IMR-90 (cell line): Measurements from ENCODE around the gene TMEM63B. TPM values are rescaled to one million over a fixed set of nuclear protein-coding genes. Genes with fewer than 3 reads are reported as not detected.

Experiments used
- ATAC-seq: fragments of 200-7000 bp; cut with Tn5 transposase; 2 replicates; pipeline ENCODE4 v1.9.1; 2020; ENCODE audit warnings: low read depth, mild to moderate bottlenecking, moderate library complexity
- BruUV-seq: library from RNA; stranded (reverse); fragments of 400-500 nt; replicated peaks from 2 replicates; lab custom pipeline; 2021; lab: Mats Ljungman, UMichigan
- CTCF ChIA-PET: fragments of 300-600 bp; formaldehyde crosslinking; extraction: SDS; loops from one replicate; lab custom pipeline; 2021; ENCODE audit warnings: antibody characterized with exemption; lab: Yijun Ruan, JAX
- POLR2A ChIA-PET: fragments of 300-600 bp; sonication (Branson Sonifier 250); formaldehyde crosslinking; loops from one replicate; lab custom pipeline; 2022; ENCODE audit warnings: antibody characterized with exemption; ENCODE audit not compliant: unreplicated experiment; lab: Charles Lee
- DNase-seq: peaks from one replicate; pipeline ENCODE4 v3.0.0; 2013
- H2AFZ ChIP-seq: replicated peaks from 2 replicates; pipeline ENCODE3; 2013; ENCODE audit warnings: low read length, mild to moderate bottlenecking; ENCODE audit not compliant: poor library complexity
- H2AK5ac ChIP-seq: 2 replicates; pipeline ENCODE4 v1.6.1; 2013; ENCODE audit warnings: low read depth, low read length, inconsistent platforms
- H2AK9ac ChIP-seq: replicated peaks from 2 replicates; pipeline ENCODE3; 2013; ENCODE audit warnings: mild to moderate bottlenecking, low read depth, low read length, moderate library complexity; ENCODE audit not compliant: poor library complexity
- H2BK120ac ChIP-seq: 2 replicates; pipeline ENCODE4 v1.6.1; 2013; ENCODE audit warnings: low read depth, low read length, inconsistent platforms
- H2BK15ac ChIP-seq: 3 replicates; pipeline ENCODE4 v1.6.1; 2013; ENCODE audit warnings: low read depth, low read length, inconsistent platforms
- H2BK20ac ChIP-seq: 2 replicates; pipeline ENCODE4 v1.6.1; 2013; ENCODE audit warnings: low read depth, mild to moderate bottlenecking, inconsistent platforms, low read length, moderate library complexity
- H2BK5ac ChIP-seq: 2 replicates; pipeline ENCODE4 v1.6.1; 2013; ENCODE audit warnings: mild to moderate bottlenecking, low read depth, low read length, inconsistent platforms; ENCODE audit not compliant: poor library complexity, severe bottlenecking
- H3K14ac ChIP-seq: replicated peaks from 2 replicates; pipeline ENCODE4 v1.6.1; 2013; ENCODE audit warnings: low read depth, low read length, inconsistent platforms
- H3K18ac ChIP-seq: 2 replicates; pipeline ENCODE4 v1.6.1; 2013; ENCODE audit warnings: low read depth, low read length, control low read depth
- H3K23ac ChIP-seq: 2 replicates; pipeline ENCODE4 v1.6.1; 2013; ENCODE audit warnings: low read depth, low read length, inconsistent platforms
- H3K27ac ChIP-seq: 2 replicates; pipeline ENCODE4 v1.5.1; 2013; ENCODE audit warnings: mild to moderate bottlenecking, control low read depth, low read length; ENCODE audit not compliant: insufficient read depth
- H3K27me3 ChIP-seq: 2 replicates; pipeline ENCODE4 v1.6.1; 2013; ENCODE audit warnings: low read length; ENCODE audit not compliant: control insufficient read depth, insufficient read depth
- H3K36me3 ChIP-seq: 2 replicates; pipeline ENCODE4 v1.6.1; 2013; ENCODE audit warnings: low read length, mixed read lengths; ENCODE audit not compliant: control insufficient read depth, insufficient read depth
- H3K4ac ChIP-seq: 2 replicates; pipeline ENCODE4 v1.6.1; 2013; ENCODE audit warnings: low read depth, low read length, inconsistent platforms
- H3K4me1 ChIP-seq: 2 replicates; pipeline ENCODE4 v1.6.1; 2013; ENCODE audit warnings: low read length, mixed read lengths; ENCODE audit not compliant: control insufficient read depth, insufficient read depth
- H3K4me2 ChIP-seq: 2 replicates; pipeline ENCODE4 v1.6.1; 2013; ENCODE audit warnings: low read depth, mild to moderate bottlenecking, control low read depth, low read length, moderate library complexity
- H3K4me3 ChIP-seq: 2 replicates; pipeline ENCODE4 v1.5.1; 2013; ENCODE audit warnings: low read depth, mild to moderate bottlenecking, control low read depth, low read length, moderate library complexity; ENCODE audit not compliant: insufficient read depth
- H3K56ac ChIP-seq: 2 replicates; pipeline ENCODE4 v1.6.1; 2013; ENCODE audit warnings: low read length, inconsistent platforms; ENCODE audit not compliant: insufficient read depth; ENCODE audit errors: extremely low read depth
- H3K79me1 ChIP-seq, 2 experiments: 2 replicates each; pipeline ENCODE4 v1.6.1; 2013; ENCODE audit warnings: low read length in 2 of 2, inconsistent platforms in 1 of 2, low read depth in 1 of 2
- H3K9ac ChIP-seq: 2 replicates; pipeline ENCODE4 v1.6.1; 2013; ENCODE audit warnings: low read depth, low read length, control low read depth
- H3K9me1 ChIP-seq: 2 replicates; pipeline ENCODE4 v1.6.1; 2013; ENCODE audit warnings: low read length, inconsistent platforms; ENCODE audit not compliant: insufficient read depth
- H3K9me3 ChIP-seq: 2 replicates; pipeline ENCODE4 v1.6.1; 2013; ENCODE audit warnings: low read length; ENCODE audit not compliant: control insufficient read depth, insufficient read depth
- H4K20me1 ChIP-seq: 2 replicates; pipeline ENCODE4 v1.6.1; 2013; ENCODE audit warnings: low read length, inconsistent platforms; ENCODE audit not compliant: insufficient read depth
- H4K5ac ChIP-seq: 2 replicates; pipeline ENCODE4 v1.6.1; 2013; ENCODE audit warnings: mild to moderate bottlenecking, low read depth, low read length, control low read depth
- H4K8ac ChIP-seq, 2 experiments: 2 replicates each; pipeline ENCODE4 v1.6.1; 2013; ENCODE audit warnings: low read depth in 2 of 2, low read length in 2 of 2, control low read depth in 1 of 2, inconsistent platforms in 1 of 2
- H4K91ac ChIP-seq: 2 replicates; pipeline ENCODE4 v1.6.1; 2013; ENCODE audit warnings: low read depth, low read length, inconsistent platforms; ENCODE audit not compliant: insufficient read depth
- BHLHE40 ChIP-seq: fragments of 150-350 bp; IDR thresholded peaks from 2 replicates; pipeline ENCODE4 v1.6.1; 2016; ENCODE audit warnings: mild to moderate bottlenecking, low read depth, low read length
- CEBPB ChIP-seq: IDR thresholded peaks from 2 replicates; pipeline ENCODE4 v1.6.1; 2012; ENCODE audit warnings: low read depth, low read length, improper control_type of control experiment
- CHD1 ChIP-seq: IDR thresholded peaks from 2 replicates; pipeline ENCODE4 v1.6.1; 2012; ENCODE audit warnings: low read depth, low read length, improper control_type of control experiment
- FOS ChIP-seq: fragments of 150-350 bp; IDR thresholded peaks from 2 replicates; pipeline ENCODE4 v1.6.1; 2016; ENCODE audit warnings: low read depth, low read length
- MAFK ChIP-seq: IDR thresholded peaks from 2 replicates; pipeline ENCODE4 v1.6.1; 2012; ENCODE audit warnings: low read depth, low read length, improper control_type of control experiment
- MAZ ChIP-seq: IDR thresholded peaks from 2 replicates; pipeline ENCODE4 v1.6.1; 2012; ENCODE audit warnings: low read depth, mild to moderate bottlenecking, low read length, improper control_type of control experiment, moderate library complexity, borderline replicate concordance
- MXI1 ChIP-seq: IDR thresholded peaks from 2 replicates; pipeline ENCODE4 v1.6.1; 2012; ENCODE audit warnings: low read depth, mild to moderate bottlenecking, low read length, moderate library complexity, borderline replicate concordance
- NFE2L2 ChIP-seq: fragments of 150-350 bp; IDR thresholded peaks from 2 replicates; pipeline ENCODE4 v1.6.1; 2016; ENCODE audit warnings: low read depth, mild to moderate bottlenecking, low read length
- POLR2A ChIP-seq: IDR thresholded peaks from 2 replicates; pipeline ENCODE4 v1.6.1; 2012; ENCODE audit warnings: mild to moderate bottlenecking, low read depth, low read length
- RAD21 ChIP-seq: IDR thresholded peaks from 2 replicates; pipeline ENCODE4 v1.6.1; 2012; ENCODE audit warnings: low read length, improper control_type of control experiment
- RCOR1 ChIP-seq: IDR thresholded peaks from 2 replicates; pipeline ENCODE4 v1.6.1; 2012; ENCODE audit warnings: mild to moderate bottlenecking, low read length, improper control_type of control experiment; ENCODE audit not compliant: insufficient replicate concordance
- RFX5 ChIP-seq: IDR thresholded peaks from 2 replicates; pipeline ENCODE4 v1.8.0; 2012; ENCODE audit warnings: low read depth, mild to moderate bottlenecking, low read length, moderate library complexity
- SMC3 ChIP-seq: fragments of 150-350 bp; IDR thresholded peaks from 2 replicates; pipeline ENCODE4 v1.6.1; 2016; ENCODE audit warnings: low read depth, mild to moderate bottlenecking, antibody characterized with exemption, low read length, moderate library complexity
- USF2 ChIP-seq: fragments of 150-350 bp; IDR thresholded peaks from 2 replicates; pipeline ENCODE4 v1.6.1; 2017; ENCODE audit warnings: mild to moderate bottlenecking, antibody characterized with exemption, low read length, low read depth
- WGBS, 2 experiments: methylation state at CpG; one replicate each; pipeline versions ENCODE4 v1.1.5 to v1.1.7; 2013; ENCODE audit warnings: missing lambda C conversion rate in 2 of 2; ENCODE audit not compliant: insufficient read length in 1 of 2; ENCODE audit errors: extremely low coverage in 2 of 2; 5-methylcytosine and 5-hydroxymethylcytosine counted together
- dilution Hi-C: fragments of 300-500 bp; cut with HindIII; formaldehyde crosslinking; loops from one replicate; pipeline ENCODE4 v1.14.3; 2018; ENCODE audit warnings: low sequenced_read_pairs; ENCODE audit not compliant: unreplicated experiment
- in situ Hi-C: fragments of 300-500 bp; cut with MboI; formaldehyde crosslinking; loops from 3 replicates; pipeline ENCODE4 v1.14.3; 2019; ENCODE audit warnings: low sequenced_read_pairs, inconsistent platforms, mixed read lengths
- intact Hi-C: fragments of 100-400 bp; cut with micrococcal nuclease; formaldehyde crosslinking; loops from 2 replicates; pipeline ENCODE4 v1.10.0; 2022
- polyA plus RNA-seq, 3 experiments: library from polyadenylated mRNA; depleted of rRNA; stranded (reverse); fragments of >200 nt; gene quantifications; 2 replicates each; pipeline ENCODE4 v1.2.3, GENCODE V29; 2012; ENCODE audit warnings: low replicate concordance in 1 of 3
- total RNA-seq: library from RNA; depleted of rRNA; stranded (reverse); fragments of >200 nt; gene quantifications from 2 replicates; pipeline ENCODE4 v1.2.3, GENCODE V29; 2012
- TF ChIP-seq, protein P1 (sequence below): conservative IDR thresholded peaks from 2 replicates; pipeline ENCODE4 v1.5.1; 2012; ENCODE audit warnings: mild to moderate bottlenecking, low read depth, low read length, improper control_type of control experiment

The TMEM63B gene
- total and polyA plus RNA-seq, 2 of the 4 experiments (the other 2 are of a cell fraction), result 12.2 to 42.6 TPM

- ChIA-PET POLR2A (interaction anchor here (0.6 kb wide), 1 partner anchor 309 kb away, joined by 6 read pairs; the partner anchor contains the start of gene VEGFA), CTCF (interaction anchor here (0.5 to 1.5 kb wide), 13 partner anchors 14 to 470 kb away, joined by 3 to 15 read pairs (median 4); partner anchors contain the start of gene VEGFA)
- H2AK9ac ChIP-seq, result no peak overlapping the region
- no peak overlapping the region for H4K8ac ChIP-seq
- H3K36me3 ChIP-seq, result no peaks in the 10 kb centered on the region
- H3K4me2 ChIP-seq, result no peak overlapping the region
- 0 out of 2 replicates have a peak overlapping the region, but pooled peaks have one; percentile 38 for H2AK5ac ChIP-seq
- no peak overlapping the region for H3K9ac ChIP-seq
- in situ Hi-C loops, result loop anchor here (10.0 kb wide), 1 partner anchor 474 kb away; no protein-coding TSS in a partner anchor
- H3K56ac ChIP-seq, result no peak overlapping the region
- WGBS, 2 experiments, result 0% methylated on average over 1 of the region's 8 CpGs; no CpG with 5 or more reads in 1 of the 2 experiments
- H3K14ac ChIP-seq, result no peak overlapping the region
- no peak overlapping the region for H3K18ac ChIP-seq
- no TSS peak for BruUV-seq
- no peaks in the 10 kb centered on the region for H3K27me3 ChIP-seq
- H2BK15ac ChIP-seq, result no peak overlapping the region
- peak overlapping the region; percentile 1 for H2AFZ ChIP-seq
- H3K4me3 ChIP-seq, result no peak overlapping the region
- H4K5ac ChIP-seq, result no peak overlapping the region
- no peak overlapping the region for H2BK120ac ChIP-seq
- H3K23ac ChIP-seq, result no peak overlapping the region
- no peak overlapping the region for H4K91ac ChIP-seq
- intact Hi-C loops, result loop anchor here (1.0 to 2.0 kb wide), 5 partner anchors 126 to 471 kb away; no protein-coding TSS in a partner anchor
- no peaks in the 10 kb centered on the region for H4K20me1 ChIP-seq
- H2BK20ac ChIP-seq, result no peak overlapping the region
- DNase-seq (peak; percentile 67), ATAC-seq (peak; percentile 86)
- peaks cover 4% of the 10 kb centered on the region for H3K9me1 ChIP-seq
- no peak overlapping the region for H2BK5ac ChIP-seq
- peaks cover 14% of the 10 kb centered on the region for H3K4me1 ChIP-seq
- H3K9me3 ChIP-seq, result no peaks in the 10 kb centered on the region
- H3K79me1 ChIP-seq, result peaks cover 0 to 4% of the 10 kb centered on the region in 2 experiments; a peak in 2 of 4 replicates
- no peak overlapping the region for H3K27ac ChIP-seq
- dilution Hi-C loops, result no loop called here
- H3K4ac ChIP-seq, result peak overlapping the region; percentile 5; the same call in 1 of the 2 replicates
- TF ChIP-seq FOS, result no peak
- no peak for TF ChIP-seq MAFK
- peak; percentile 99 for TF ChIP-seq RAD21
- TF ChIP-seq NFE2L2, result no peak
- no peak for TF ChIP-seq USF2
- TF ChIP-seq, protein P1, sequence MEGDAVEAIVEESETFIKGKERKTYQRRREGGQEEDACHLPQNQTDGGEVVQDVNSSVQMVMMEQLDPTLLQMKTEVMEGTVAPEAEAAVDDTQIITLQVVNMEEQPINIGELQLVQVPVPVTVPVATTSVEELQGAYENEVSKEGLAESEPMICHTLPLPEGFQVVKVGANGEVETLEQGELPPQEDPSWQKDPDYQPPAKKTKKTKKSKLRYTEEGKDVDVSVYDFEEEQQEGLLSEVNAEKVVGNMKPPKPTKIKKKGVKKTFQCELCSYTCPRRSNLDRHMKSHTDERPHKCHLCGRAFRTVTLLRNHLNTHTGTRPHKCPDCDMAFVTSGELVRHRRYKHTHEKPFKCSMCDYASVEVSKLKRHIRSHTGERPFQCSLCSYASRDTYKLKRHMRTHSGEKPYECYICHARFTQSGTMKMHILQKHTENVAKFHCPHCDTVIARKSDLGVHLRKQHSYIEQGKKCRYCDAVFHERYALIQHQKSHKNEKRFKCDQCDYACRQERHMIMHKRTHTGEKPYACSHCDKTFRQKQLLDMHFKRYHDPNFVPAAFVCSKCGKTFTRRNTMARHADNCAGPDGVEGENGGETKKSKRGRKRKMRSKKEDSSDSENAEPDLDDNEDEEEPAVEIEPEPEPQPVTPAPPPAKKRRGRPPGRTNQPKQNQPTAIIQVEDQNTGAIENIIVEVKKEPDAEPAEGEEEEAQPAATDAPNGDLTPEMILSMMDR, result peak; percentile 94
- no peak for TF ChIP-seq BHLHE40
- no peak for TF ChIP-seq RFX5
- TF ChIP-seq MXI1, result no peak
- peak; percentile 64 for TF ChIP-seq POLR2A
- peak; percentile 97 for TF ChIP-seq SMC3
- 0 out of 2 replicates have a peak, but pooled peaks have one; percentile 53 for TF ChIP-seq MAZ
- no peak for TF ChIP-seq CEBPB
- no peak for TF ChIP-seq RCOR1
- no peak; the same call in 1 of the 2 replicates for TF ChIP-seq CHD1
These were observed 48.3 kb upstream of the TMEM63B start for GRCh38 chr6:44078827-44079671.
